Fibroblast of lung (primary cell): ENCODE data around the gene SORCS2.

Experiments
- CTCF ChIP-seq, 2 donors: IDR thresholded peaks in 1 of 2; conservative IDR thresholded peaks in 1 of 2; 1 replicate in 1 of 2; 2 replicates in 1 of 2; pipeline ENCODE4 v1.5.1; 2011 to 2012; ENCODE audit warnings: low read length in 2 of 2, control low read depth in 1 of 2, inconsistent platforms in 1 of 2, low read depth in 1 of 2, mild to moderate bottlenecking in 1 of 2
- EZH2 ChIP-seq: IDR thresholded peaks from 2 replicates; pipeline ENCODE4 v1.5.1; 2012; ENCODE audit warnings: low read length, control low read depth, mild to moderate bottlenecking; ENCODE audit errors: missing control alignments

DNA sequence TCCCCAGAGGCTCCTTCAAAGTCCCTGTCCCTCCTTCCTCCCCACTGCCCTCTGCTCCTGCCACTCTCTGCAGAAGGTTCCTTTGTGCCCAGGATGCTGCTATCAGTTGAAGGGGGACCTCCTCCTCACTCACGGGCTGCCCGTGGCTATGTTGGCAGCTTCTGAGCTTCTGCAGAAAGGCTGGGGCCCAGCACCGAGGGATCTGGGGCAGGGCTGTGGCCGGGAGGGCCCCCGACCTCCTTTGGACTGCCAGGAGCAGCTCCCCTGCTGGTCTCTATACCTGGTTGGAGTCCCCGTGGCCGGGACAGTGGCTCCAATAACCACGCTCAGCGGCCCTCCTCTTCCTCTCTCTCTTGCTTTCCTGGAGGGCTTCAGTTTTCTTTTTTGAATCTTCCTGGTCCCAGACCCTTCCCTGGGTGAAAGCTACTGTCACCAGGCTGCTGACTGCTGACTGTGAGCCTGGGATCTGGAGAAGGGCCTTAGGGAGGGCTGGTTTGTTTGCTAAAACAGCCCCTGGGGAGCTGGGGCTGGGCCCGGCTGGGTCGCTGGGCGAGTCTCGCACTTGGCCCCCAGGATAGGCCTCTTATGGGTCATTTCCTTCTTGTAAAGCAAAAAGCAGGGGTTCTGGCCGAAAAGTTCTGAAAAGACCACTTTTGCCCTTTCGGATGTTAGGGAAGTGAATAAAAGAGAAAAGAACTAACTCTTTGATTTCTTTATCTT lies 46.9 kb downstream of the SORCS2 start:
- TF ChIP-seq CTCF (conservative IDR thresholded peaks at IDR 0.05 in 1 of 2, IDR thresholded peaks at IDR 0.05 in 1 of 2; ENCODE audit: low read depth in 1 of 2, low read length in 2 of 2), result no peak
- no peak for TF ChIP-seq EZH2
